Measurements from ENCODE around the gene IFNL2. TPM values are rescaled to one million over a fixed set of nuclear protein-coding genes. Genes with fewer than 3 reads are reported as not detected.

IFNL2 gene
- total and polyA plus RNA-seq, 2 donors (not counting 3 experiments of a cell fraction or from before 2014, with no cell fraction given) = not detected

- H3K36me3 ChIP-seq (ENCODE audit: control insufficient read depth in 2 of 2, extremely low read depth in 1 of 2, insufficient read depth in 2 of 2, low read length in 2 of 2) = no peaks in the 10 kb centered on the region
- no TSS peak for BruUV-seq (replicated peaks)
- dilution Hi-C loops (cut with MboI; ENCODE audit: extremely low pct_ligation_motif_present, low sequenced_read_pairs) = no loop called here
Measured at GRCh38 chr19:39253374-39254149, 14.6 kb upstream of the IFNL2 start.

More at GRCh38 chr19:39253374-39254149, 14.6 kb upstream of the IFNL2 start:
- TF ChIP-seq FOS (IDR thresholded peaks at IDR 0.05; ENCODE audit: borderline replicate concordance, insufficient read depth, low read length) (no peak), JUN (IDR thresholded peaks at IDR 0.05; ENCODE audit: borderline replicate concordance, insufficient read depth, insufficient read length, low read depth) (no peak), GATA2 (IDR thresholded peaks at IDR 0.05; ENCODE audit: insufficient read depth, insufficient read length, low read depth, low read length) (no peak), EZH2 (IDR thresholded peaks at IDR 0.05; ENCODE audit: borderline replicate concordance, low read depth, low read length, severe bottlenecking) (peak; percentile 32), CTCF (IDR thresholded peaks at IDR 0.05; ENCODE audit: extremely low read depth in 1 of 2, insufficient read depth in 1 of 2, low read depth in 1 of 2, low read length in 2 of 2) (no peak), MYC (IDR thresholded peaks at IDR 0.05; ENCODE audit: low read depth, low read length) (no peak)
- Histone ChIP-seq H3K4me2 (ENCODE audit: insufficient read depth, low read length) (no peak overlapping the region), H2AFZ (ENCODE audit: low read depth, low read length) (no peak overlapping the region), H3K27me3 (ENCODE audit: control insufficient read depth in 2 of 2, insufficient read depth in 2 of 2, low read length in 2 of 2) (peaks cover 20 to 23% of the 10 kb centered on the region in 2 experiments), H3K27ac (ENCODE audit: insufficient read depth, low read depth, low read length) (no peak overlapping the region), H3K9me3 (replicated peaks; ENCODE audit: control insufficient read depth, insufficient read depth, low read length) (no peaks in the 10 kb centered on the region), H4K20me1 (replicated peaks; ENCODE audit: control insufficient read depth, extremely low read depth, insufficient read depth, low read length) (no peaks in the 10 kb centered on the region), H3K9ac (replicated peaks; ENCODE audit: extremely low read depth, insufficient read depth, low read length) (no peak overlapping the region), H3K9me1 (replicated peaks; ENCODE audit: control insufficient read depth, extremely low read depth, insufficient read depth, low read length) (no peaks in the 10 kb centered on the region), H3K79me2 (ENCODE audit: control insufficient read depth, insufficient read depth, low read length) (no peaks in the 10 kb centered on the region), H3K4me1 (ENCODE audit: control insufficient read depth, extremely low read depth, insufficient read depth, low read length) (no peaks in the 10 kb centered on the region), H3K4me3 (replicated peaks in 1 of 3; ENCODE audit: insufficient read depth in 1 of 3, low read depth in 1 of 3, low read length in 3 of 3) (no peak overlapping the region)
- POLR2A ChIA-PET = no interaction called here
- no peak for FAIRE-seq
- CTCF ChIA-PET = interaction anchor here (1.5 kb wide), 1 partner anchor 53 kb away, joined by 3 read pairs; no protein-coding TSS in a partner anchor
- DNase-seq (ENCODE audit: low read depth, low spot score) = no peak
- intact Hi-C loops (cut with micrococcal nuclease) = no loop called here

All from endothelial cell of umbilical vein (primary cell).